GM18867 (cell line): ENCODE results near the gene ZBTB26.
"Not testable (repeated sequence)": the region's sequence is repeated elsewhere in the genome, so short reads cannot be mapped to it uniquely, and the experiment has no call there.

Source experiments
- ATAC-seq: cut with Tn5 transposase; IDR thresholded peaks from one replicate; pipeline ENCODE4 v1.9.1; 2021; ENCODE audit warnings: mild to moderate bottlenecking, moderate library complexity; ENCODE audit not compliant: unreplicated experiment

The ZBTB26 gene

DNA sequence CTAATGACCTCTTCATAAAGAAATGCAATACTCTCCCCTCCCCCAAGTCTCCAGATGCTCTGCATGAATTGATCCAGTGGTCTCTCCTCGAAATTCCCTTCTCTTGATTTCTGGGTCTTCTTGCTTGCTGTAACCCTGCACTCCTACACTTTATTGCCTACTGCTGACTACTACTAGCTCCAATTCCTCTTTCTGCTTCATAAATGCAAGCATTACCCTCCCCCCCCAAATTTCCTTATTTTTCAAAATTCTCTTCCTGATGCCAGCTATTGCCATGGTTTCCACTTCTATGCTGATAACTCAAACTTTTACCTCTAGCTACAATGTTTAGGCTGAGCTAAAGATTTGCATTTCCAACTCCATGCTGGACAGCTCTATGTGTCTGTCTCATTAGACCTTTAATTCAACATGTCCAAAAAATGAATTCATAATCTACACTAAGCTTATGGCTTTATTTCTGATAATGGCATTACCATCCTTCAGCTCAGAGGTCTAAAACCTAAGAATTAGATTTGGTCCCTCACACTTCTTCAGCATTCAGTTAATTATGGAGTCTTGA, 1.4 kb downstream of the ZBTB26 start:
- ATAC-seq = no peak

DNA sequence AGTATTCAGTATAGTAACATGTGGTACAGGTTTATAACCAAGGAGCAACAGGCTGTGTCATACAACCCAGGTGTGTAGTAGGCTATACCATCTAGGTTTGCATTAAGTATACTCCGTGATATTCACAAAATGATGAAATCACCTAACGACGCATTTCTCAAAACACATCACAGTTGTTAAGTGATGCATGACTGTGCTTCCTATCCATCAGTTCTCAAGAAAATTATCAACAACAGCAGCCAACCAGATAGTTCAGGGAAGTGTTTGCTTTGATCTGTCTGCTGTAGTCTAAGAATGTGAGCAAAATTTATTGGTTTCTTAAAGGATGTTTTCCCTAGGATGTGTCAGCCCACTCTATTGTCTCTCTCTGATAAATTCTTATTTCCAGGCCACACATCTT, 7.4 kb downstream of the ZBTB26 start:
- ATAC-seq = no peak

DNA sequence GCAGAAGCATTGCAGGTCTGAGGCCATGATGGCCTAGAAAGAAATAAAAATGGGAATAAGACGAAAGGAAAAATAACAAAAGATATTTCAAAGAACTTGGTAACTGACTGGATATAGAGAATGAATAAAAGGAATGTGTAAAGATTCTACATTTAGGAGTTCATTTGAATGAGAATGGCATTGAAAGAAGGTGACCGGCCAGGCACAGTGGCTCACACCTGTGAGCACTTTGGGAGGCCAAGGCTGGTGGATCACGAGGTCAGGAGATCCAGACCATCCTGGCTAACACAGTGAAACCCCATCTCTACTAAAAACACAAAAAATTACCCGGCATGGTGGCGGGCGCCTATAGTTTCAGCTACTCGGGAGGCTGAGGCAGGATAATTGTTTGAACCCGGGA, 8.6 kb downstream of the ZBTB26 start:
- ATAC-seq = no peak

DNA sequence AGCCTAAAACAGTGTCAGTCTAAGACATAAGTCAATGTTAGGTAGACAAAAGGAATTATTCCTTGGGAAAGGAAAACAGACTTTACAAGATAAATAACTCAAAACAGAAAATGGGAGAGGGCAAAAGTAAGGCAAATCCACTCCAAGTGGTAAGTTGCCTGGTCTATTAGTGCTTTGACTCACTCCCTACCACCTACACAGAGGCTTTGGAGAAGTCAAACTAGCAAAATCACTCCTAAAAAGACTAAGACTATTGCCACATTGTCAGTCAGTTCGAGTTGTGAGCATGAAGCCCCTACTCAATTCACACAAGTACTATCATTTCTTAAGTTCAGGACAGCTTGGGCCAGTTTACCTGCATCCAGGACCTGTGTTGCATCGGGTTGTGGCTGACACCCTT, 13.0 kb downstream of the ZBTB26 start:
- ATAC-seq = no peak

DNA sequence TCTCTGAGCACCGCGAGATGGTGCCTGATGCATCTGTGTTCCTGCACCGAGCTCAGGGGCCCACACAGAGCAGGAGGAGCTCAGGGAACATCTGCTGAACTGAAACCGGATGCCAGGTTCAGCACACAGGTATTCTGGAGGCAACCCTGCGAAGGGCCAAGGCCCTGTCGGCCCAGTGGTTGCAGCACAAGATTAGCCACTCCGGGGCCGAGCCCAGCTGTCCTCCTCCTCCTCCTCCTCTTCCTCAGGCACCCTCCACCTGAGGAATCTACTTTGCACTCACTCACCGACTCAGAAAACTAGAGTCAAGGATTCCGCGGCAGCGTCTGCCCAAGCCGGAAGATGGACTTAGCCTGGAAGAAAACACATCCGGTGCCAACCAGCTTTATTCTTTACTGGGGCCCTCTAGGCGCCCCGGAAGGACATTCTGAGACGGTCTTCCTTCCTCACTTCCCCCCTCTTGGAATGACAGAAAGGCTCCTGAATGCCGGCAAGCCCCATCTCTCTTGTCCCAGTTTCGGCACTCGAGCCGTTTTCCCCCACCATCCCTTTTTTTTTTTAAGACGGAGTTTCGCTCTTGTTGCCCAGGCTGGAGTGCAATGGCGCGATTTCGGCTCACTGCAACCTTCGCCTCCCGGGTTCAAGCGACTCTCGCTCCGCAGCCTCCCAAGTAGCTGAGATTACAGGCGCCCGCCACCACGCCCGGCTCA, 18.2 kb downstream of the ZBTB26 start, which contains the start of gene ZBTB6:
Gene ZBTB6, minus strand, starts transcription at position 360 of the 710 bp plus-strand sequence. CDS start 1,251 bp downstream, outside the sequence.
- peak; percentile 97 for ATAC-seq

DNA sequence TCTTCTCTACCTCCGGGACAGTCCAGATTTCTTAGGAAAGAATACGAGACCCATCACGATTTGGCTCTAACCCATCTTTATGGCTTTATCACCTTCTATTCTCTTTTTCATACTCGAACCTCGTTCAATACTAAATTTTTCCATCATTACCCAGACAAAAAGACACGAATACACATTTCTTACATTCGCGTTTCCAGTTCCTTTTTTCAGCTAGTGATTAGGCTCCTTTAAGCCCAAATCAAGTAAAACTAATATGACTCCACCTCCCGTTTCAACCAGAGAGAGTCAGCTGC, 18.7 kb downstream of the ZBTB26 start:
- ATAC-seq = no peak

DNA sequence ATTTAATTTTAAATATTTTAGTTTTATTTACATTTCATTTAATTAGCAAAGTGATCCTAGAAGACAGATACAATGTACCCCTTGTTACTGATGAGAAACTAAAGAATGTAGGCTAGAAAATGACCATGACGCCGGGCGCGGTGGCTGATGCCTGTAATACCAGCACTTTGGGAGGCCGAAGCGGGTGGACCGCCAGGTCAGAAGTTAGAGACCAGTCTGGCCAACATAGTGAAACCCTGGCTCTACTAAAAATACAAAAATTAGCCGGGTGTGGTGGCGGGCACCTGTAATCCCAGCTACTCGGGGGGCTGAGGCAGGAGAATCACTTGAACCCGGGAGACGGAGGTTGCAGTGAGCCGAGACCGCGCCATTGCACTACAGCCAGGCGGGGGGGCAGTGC, 25.2 kb downstream of the ZBTB26 start:
- ATAC-seq = not testable (repeated sequence)

DNA sequence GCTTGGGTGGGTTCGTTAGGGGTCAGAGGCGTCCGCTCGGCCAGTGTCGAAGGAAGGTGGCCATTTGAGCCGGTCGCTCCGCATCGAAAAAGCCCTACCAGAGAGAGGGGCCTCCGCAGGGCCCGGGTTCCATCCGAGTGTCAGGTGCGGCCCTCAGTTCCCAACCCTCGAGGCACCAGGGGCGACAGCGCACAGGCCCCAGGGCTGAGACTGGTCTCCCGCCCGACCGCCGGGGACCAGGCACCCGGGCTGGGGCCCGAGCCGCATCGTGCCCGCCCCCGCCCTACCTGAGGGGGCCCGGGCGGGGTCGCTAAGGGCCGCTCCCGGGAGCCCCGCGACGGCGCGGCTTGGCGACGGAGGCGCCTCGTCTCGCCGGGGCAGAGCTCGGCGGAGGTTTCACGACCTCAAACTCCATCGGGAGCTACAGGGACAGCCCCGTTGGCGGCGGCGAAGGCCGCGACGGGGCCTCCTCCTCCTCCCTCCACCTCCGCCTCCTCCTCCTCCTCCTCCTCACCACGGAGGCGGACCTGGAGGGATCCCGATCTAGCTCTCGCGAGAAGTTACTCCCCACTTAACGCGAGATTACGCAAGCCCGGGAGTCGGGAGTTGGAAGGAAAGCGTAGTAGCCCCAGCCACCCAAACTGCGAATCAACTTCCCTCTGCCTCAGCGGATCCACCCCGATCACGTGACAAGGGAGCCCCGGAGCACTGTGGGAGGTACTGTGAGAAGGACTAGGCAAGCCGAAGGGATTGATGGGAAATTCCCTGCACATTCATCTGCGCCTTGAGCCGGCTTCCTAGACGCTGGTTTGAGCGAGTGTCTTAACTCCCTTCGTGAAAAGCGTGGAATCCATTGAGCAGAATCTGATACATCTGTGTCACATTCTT, 26.2 kb downstream of the ZBTB26 start, which contains the start of gene RC3H2:
Gene RC3H2, minus strand, starts transcription at position 537 of the 888 bp plus-strand sequence. CDS start 7,850 bp downstream, outside the sequence.
- ATAC-seq = peak; percentile 84

DNA sequence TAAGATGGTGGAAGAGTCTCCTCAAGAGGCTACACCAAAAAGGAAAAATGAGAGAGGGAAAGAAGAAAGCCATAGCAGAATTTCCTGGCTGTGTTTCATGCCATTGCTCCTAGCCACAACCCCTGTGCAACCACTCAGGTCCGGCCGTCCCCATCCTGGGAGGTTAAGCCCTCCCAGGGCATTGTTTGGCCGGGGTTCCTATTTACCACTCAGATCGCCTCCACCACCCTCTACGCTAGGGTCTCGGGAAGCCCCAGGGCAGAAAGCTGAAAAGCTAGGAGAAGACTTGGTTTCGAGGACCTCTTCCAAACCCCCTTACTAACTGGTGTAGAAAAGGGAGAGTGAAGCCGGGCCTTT, 26.9 kb downstream of the ZBTB26 start:
- ATAC-seq = peak; percentile 28

DNA sequence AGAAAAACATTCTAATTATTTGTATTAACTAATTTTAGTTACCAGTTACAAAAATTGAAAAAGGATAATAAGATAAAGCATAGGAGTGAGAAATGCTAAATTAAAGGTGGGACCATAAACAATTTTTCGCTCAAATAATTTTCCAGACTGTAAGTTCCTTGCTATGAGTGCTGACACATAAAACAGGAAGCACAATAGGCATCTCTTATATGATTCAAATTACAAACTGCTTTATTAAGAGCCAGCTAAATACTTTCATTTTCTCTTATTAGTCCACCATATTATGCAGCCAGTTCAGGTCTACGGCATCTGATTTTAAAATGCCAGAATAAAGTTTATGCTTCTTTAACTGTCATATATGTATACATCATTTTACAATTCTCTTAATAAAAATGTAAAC, 30.5 kb downstream of the ZBTB26 start:
- no peak for ATAC-seq

DNA sequence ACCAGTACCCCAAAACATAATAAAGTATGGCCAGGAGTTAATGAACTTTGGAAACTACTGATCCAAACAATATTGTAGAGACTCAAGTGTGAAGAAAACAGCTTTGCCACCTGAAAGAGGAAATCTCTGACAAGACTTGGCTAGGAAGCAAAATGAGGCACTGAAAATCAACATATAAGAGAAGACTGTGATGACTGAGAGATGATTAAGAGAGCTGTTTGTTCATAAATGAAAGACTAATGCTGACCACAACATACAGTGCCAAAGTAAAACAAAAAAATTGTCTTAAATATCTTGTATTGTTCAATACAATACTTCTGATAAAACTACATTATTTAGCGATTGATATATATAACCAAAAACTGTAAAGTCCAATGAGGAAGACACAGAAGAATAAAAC, 33.3 kb downstream of the ZBTB26 start:
- ATAC-seq = no peak

DNA sequence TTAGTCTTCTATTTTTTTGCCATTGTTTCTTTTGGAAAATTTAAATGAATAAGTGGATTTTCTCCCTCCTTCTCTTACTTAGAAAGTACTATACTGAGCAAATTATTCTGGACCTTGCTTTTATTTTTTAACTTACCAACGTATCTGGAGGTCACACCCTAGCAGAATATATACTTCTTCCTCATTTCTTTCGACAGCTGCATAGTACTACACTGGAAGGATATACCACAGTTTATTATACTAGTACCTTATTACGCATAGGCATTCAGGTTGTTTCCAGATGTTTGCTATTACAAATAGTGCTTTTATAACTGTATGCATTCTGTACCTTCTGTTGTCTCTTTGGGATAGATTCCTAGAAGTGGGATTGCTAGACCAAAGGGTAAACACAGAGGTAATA, 42.8 kb downstream of the ZBTB26 start:
- ATAC-seq = no peak

DNA sequence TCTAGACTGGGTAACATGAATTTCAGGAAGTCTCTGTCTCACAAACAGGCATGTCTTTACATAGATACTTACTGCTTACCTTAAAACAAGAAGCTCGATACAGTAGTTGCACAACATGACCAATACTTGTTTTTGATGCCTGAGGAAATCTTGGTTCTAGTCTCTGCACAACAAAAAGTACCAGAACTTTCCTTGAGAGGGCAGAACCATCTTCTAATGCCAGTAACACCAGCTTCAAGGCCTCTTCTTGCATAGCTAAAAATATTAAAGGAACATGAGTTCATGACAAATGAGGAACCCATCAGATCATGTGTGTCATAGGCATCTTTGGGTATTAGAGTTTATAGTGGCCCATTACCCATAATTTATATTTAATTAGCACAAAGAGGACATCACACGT, 48.2 kb downstream of the ZBTB26 start:
- no peak for ATAC-seq

DNA sequence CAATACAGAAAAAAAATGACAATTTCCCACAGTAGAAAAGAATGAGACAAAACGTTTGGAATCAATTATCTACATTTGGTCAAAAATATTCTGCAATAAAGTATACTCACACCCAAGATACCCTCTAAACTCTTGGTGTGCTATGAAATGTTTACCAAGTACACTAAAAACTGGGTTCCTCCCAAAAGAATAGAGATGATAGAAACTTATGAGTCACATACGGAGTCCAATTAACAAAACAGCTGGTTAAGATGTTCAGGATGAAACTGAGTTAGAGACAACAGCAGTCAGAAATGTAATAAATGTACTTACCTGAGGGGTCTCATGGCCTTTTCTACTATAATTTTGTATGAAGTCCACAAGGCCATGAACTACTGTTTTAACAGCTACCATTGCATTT, 51.9 kb downstream of the ZBTB26 start:
- no peak for ATAC-seq

DNA sequence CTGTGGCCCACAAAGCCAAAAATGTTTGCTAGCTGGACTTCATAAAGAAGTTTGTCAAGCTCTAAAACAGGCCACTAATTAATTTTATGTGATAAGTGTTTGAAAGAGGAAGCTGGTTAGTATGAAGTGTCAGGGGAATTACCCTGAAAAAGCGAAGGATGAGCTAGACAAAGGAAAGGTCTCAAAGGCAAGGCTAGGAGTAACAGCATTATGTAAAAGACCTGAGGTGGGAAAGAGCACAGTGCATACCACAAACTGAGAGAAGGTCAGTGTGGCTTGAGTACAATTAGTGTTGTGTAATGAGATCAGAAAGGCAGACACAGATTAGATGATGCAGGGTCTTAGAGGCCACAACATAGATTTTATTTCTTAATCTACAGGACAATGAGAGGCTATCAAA, 55.8 kb downstream of the ZBTB26 start:
- no peak for ATAC-seq

DNA sequence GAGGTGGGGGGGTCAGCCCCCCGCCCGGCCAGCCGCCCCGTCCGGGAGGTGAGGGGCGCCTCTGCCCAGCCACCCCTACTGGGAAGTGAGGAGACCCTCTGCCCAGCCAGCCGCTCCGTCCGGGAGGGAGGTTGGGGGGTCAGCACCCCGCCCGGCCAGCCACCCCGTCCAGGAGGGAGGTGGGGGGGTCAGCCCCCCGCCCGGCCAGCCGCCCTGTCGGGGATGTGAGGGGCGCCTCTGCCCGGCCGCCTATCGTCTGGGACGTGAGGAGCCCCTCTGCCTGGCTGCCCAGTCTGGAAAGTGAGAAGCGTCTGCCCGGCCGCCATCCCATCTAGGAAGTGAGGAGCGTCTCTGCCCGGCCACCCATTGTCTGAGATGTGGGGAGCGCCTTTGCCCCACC, 64.0 kb downstream of the ZBTB26 start:
- not testable (repeated sequence) for ATAC-seq

DNA sequence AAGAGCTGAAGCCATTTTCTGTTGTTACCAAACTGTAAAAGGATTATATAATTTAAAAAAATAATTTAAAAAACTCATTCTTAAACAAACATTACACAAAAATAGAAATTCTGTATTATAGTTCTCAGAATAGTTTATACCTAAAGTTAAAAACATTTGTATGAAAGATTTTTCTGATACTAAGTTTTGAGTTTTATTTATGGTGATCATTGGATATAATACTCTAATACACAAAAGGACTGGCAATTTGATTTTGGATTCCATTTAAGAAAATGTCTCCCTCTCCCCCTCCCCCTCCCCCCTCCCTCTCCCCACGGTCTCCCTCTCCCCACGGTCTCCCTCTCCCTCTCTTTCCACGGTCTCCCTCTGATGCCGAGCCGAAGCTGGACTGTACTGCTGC, 65.2 kb downstream of the ZBTB26 start:
- ATAC-seq = no peak
